Right lobe of liver (tissue), 6 donors: ENCODE measurements around the gene MSANTD1. TPM values are rescaled to one million over a fixed set of nuclear protein-coding genes. Genes with fewer than 3 reads are reported as not detected.

ENCODE experiments used
- ATAC-seq, 4 donors: fragments of 200-7000 bp; cut with Tn5 transposase; one replicate each; pipeline ENCODE4 v1.9.1; 2020; ENCODE audit warnings: mild to moderate bottlenecking in 4 of 4, moderate library complexity in 4 of 4
- DNase-seq, 3 donors: peaks; one replicate each; pipeline ENCODE4 v3.0.0-alpha.2; 2020
- H3K27ac ChIP-seq, 3 donors: fragments of 200-600 bp; one replicate each; pipeline ENCODE4 v1.8.0; 2022
- H3K27me3 ChIP-seq, 2 donors: fragments of 200-600 bp; one replicate each; pipeline ENCODE4 v1.8.0; 2022
- H3K36me3 ChIP-seq, 4 donors: fragments of 200-600 bp; sonication (generic) in 1 of 4; one replicate each; pipeline versions ENCODE4 v1.5.1 to v1.8.0; 2017 to 2022; ENCODE audit warnings: control low read depth in 1 of 4
- H3K4me1 ChIP-seq, 4 donors: fragments of 200-600 bp; sonication (generic) in 1 of 4; one replicate each; pipeline versions ENCODE4 v1.5.1 to v1.8.0; 2017 to 2022; ENCODE audit warnings: control low read depth in 1 of 4
- H3K4me3 ChIP-seq, 3 donors: fragments of 200-600 bp; one replicate each; pipeline ENCODE4 v1.8.0; 2022
- H3K9me3 ChIP-seq, 4 donors: fragments of 200-600 bp; sonication (generic) in 1 of 4; one replicate each; pipeline versions ENCODE4 v1.5.1 to v1.8.0; 2017 to 2022; ENCODE audit warnings: control low read depth in 1 of 4
- POLR2A ChIP-seq: fragments of 450-650 bp; IDR thresholded peaks from one replicate; pipeline ENCODE4 v1.6.1; 2017; ENCODE audit warnings: antibody characterized with exemption, mild to moderate bottlenecking
- WGBS: methylation state at CpG from one replicate; pipeline ENCODE4 v1.1.6; 2018; ENCODE audit warnings: low coverage, low lambda C conversion rate; ENCODE audit not compliant: insufficient coverage; ENCODE audit errors: missing lambda C conversion rate; 5-methylcytosine and 5-hydroxymethylcytosine counted together
- intact Hi-C, 2 donors: fragments of 100-400 bp; cut with DNase I; formaldehyde crosslinking; loops; one replicate each; pipeline versions ENCODE4 v1.11.2 to v1.14.1; 2022
- total RNA-seq, 6 experiments: library from RNA; depleted of rRNA in 2 of 6; stranded (reverse); fragments of >200 nt in 2 of 6; fragmentation: NEBNext Ultra II Directional in 3 of 6; extraction: Animal tissue kit (Norgen Biotek cat#: 25700) in 3 of 6; gene quantifications; one replicate each; pipeline versions ENCODE4 v1.1.0 to v1.2.4, GENCODE V29; 2016 to 2023
- TF ChIP-seq, protein P1 (sequence below), 4 donors: fragments of 200-600 bp in 3 of 4; fragments of 450-650 bp in 1 of 4; IDR thresholded peaks; one replicate each; pipeline versions ENCODE4 v1.5.1 to v1.8.0; 2016 to 2022; ENCODE audit warnings: antibody characterized with exemption in 4 of 4, mild to moderate bottlenecking in 2 of 4
- donor health status: DM: no; HTN: yes; CAD: no.
- donor health status: DM: no; HTN: no; CAD: no.
- donor health status: DM: no; HTN: no; CAD: no.
- donor health status: DM: no; HTN: yes; CAD: no.
- donor health status: DM: no; HTN: yes; CAD: no.

Gene MSANTD1
- total RNA-seq, 6 experiments from 2014 or later = 0.46 to 0.84 (median 0.64) TPM; not detected in 1

DNA sequence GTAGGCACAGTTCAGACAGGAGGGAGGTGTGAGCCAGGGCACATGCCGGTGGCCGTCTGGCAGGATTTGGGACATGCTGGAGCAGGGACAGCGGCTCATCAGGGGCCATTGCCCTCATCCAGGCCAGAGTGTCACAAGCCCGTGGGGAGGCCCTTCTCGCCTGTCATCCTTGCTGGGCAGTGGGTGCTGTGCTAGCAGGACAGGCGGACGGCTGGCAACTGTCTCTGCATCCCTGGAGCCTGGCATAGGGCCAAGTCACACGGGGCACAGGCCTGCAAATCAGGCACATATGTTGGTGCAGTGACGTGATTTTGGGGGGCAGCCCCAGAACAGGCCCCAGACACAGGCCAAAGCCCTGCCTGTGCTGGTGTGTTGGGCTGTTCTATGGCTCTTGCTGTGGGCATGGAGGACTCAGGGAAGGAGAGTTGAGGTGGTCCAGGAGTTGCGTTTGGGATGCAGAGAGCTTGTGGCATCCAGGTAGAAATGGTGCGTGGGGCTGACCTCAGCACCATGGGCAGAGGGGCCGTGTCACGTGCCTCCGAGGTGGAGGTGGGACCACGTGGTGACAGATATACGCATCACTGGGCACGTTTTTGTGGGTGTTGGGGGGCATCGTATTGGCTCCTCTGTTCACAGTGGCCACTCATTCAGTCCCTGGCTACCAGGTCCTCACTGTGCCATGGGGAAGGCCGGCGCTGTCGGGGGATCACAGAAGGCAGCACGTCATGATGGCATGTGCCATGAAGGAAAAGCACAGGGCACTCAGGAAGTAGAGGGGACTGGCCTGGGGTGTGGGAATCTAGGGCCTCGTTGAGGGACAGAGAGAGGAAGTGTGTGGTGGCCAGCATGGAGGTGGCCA, 14.6 kb upstream of the MSANTD1 start:
- 78% methylated on average over 7 of the region's 23 CpGs for WGBS
- H3K36me3 ChIP-seq = peaks cover 0 to 77% (median 22%) of the 10 kb centered on the region in 4 donors
- TF ChIP-seq, protein P1, sequence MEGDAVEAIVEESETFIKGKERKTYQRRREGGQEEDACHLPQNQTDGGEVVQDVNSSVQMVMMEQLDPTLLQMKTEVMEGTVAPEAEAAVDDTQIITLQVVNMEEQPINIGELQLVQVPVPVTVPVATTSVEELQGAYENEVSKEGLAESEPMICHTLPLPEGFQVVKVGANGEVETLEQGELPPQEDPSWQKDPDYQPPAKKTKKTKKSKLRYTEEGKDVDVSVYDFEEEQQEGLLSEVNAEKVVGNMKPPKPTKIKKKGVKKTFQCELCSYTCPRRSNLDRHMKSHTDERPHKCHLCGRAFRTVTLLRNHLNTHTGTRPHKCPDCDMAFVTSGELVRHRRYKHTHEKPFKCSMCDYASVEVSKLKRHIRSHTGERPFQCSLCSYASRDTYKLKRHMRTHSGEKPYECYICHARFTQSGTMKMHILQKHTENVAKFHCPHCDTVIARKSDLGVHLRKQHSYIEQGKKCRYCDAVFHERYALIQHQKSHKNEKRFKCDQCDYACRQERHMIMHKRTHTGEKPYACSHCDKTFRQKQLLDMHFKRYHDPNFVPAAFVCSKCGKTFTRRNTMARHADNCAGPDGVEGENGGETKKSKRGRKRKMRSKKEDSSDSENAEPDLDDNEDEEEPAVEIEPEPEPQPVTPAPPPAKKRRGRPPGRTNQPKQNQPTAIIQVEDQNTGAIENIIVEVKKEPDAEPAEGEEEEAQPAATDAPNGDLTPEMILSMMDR (IDR thresholded peaks at IDR 0.05) = no peak
- no peak for TF ChIP-seq POLR2A
- H3K27ac ChIP-seq = no peak overlapping the region
- H3K4me3 ChIP-seq = no peak overlapping the region
- DNase-seq = peak in 1 of 3 donors; percentile 54
- intact Hi-C loops = no loop called here
- no peaks in the 10 kb centered on the region for H3K9me3 ChIP-seq
- H3K27me3 ChIP-seq = no peaks in the 10 kb centered on the region
- ATAC-seq = peak in 2 of 4 donors; percentile 10 to 22
- no peaks in the 10 kb centered on the region for H3K4me1 ChIP-seq

- Histone ChIP-seq H3K27me3 (no peaks in the 10 kb centered on the region), H3K4me1 (no peaks in the 10 kb centered on the region), H3K27ac (no peak overlapping the region), H3K36me3 (peaks cover 0 to 77% (median 19%) of the 10 kb centered on the region in 4 donors), H3K4me3 (no peak overlapping the region), H3K9me3 (no peaks in the 10 kb centered on the region)
- no CpG with 5 or more reads among the region's 14 CpGs for whole genome bisulfite sequencing
- intact Hi-C loops = no loop called here
- ATAC-seq = no peak
- DNase-seq = peak in 1 of 3 donors; percentile 51
- no peak for TF ChIP-seq POLR2A
- TF ChIP-seq, protein P1 (IDR thresholded peaks at IDR 0.05) = no peak
Measured at GRCh38 chr4:3235030-3235345, 14.0 kb upstream of the MSANTD1 start.

DNA sequence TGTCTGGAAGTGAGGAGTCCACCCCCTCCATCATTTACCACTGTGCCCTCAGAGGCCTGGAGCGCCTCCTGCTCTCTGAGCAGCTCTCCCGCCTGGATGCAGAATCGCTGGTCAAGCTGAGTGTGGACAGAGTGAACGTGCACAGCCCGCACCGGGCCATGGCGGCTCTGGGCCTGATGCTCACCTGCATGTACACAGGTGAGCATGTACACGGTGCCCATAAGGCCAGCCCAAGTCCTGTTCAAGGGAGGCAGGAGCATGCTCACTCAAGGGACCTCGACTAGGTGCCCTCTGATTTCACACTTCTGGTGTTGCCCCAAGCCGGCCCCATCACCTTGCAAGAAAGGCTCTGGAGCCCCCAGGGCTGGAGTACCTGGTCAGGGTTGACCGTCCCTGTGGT, 13.4 kb upstream of the MSANTD1 start:
- H3K4me1 ChIP-seq = no peaks in the 10 kb centered on the region
- ATAC-seq = no peak
- TF ChIP-seq, protein P1 (IDR thresholded peaks at IDR 0.05) = no peak
- no peak for TF ChIP-seq POLR2A
- peak in 1 of 3 donors; percentile 48 for DNase-seq
- intact Hi-C loops = no loop called here
- no peaks in the 10 kb centered on the region for H3K9me3 ChIP-seq
- peaks cover 0 to 77% (median 16%) of the 10 kb centered on the region in 4 donors for H3K36me3 ChIP-seq
- WGBS = 80% methylated on average over 1 of the region's 11 CpGs
- H3K27me3 ChIP-seq = no peaks in the 10 kb centered on the region
- H3K27ac ChIP-seq = no peak overlapping the region
- no peak overlapping the region for H3K4me3 ChIP-seq

GRCh38 chr4:3236326-3236878, 12.6 kb upstream of the MSANTD1 start:
- Histone ChIP-seq H3K36me3 (peaks cover 0 to 77% (median 12%) of the 10 kb centered on the region in 4 donors), H3K4me1 (no peaks in the 10 kb centered on the region), H3K4me3 (no peak overlapping the region), H3K9me3 (no peaks in the 10 kb centered on the region), H3K27ac (no peak overlapping the region), H3K27me3 (no peaks in the 10 kb centered on the region)
- 68% methylated on average over 3 of the region's 9 CpGs for WGBS
- TF ChIP-seq, protein P1 (IDR thresholded peaks at IDR 0.05) = no peak
- no peak for TF ChIP-seq POLR2A
- DNase-seq = peak in 1 of 3 donors; percentile 38
- ATAC-seq = no peak
- intact Hi-C loops = no loop called here
